HFFc6 (cell line): ENCODE measurements around the gene CDH18. TPM values are rescaled to one million over a fixed set of nuclear protein-coding genes. Genes with fewer than 3 reads are reported as not detected.

Experiments
- DNase-seq: peaks from one replicate; pipeline ENCODE4 v3.0.0-alpha.2; 2018
- H3K27ac Mint-ChIP-seq: 2 replicates; pipeline ENCODE4 v1.8.0; 2020; ENCODE audit warnings: mild to moderate bottlenecking, mixed read lengths
- H3K27me3 Mint-ChIP-seq: 2 replicates; pipeline ENCODE4 v1.8.0; 2021; ENCODE audit warnings: mild to moderate bottlenecking, moderate library complexity, mixed read lengths; ENCODE audit not compliant: insufficient read depth
- H3K36me3 Mint-ChIP-seq: 2 replicates; pipeline ENCODE4 v1.8.0; 2021; ENCODE audit warnings: low read depth, mixed read lengths
- H3K4me1 Mint-ChIP-seq: 2 replicates; pipeline ENCODE4 v1.8.0; 2020; ENCODE audit warnings: low read depth, mixed read lengths
- H3K4me3 Mint-ChIP-seq: 2 replicates; pipeline ENCODE4 v1.8.0; 2020; ENCODE audit warnings: mild to moderate bottlenecking, moderate library complexity, mixed read lengths
- H3K9me3 Mint-ChIP-seq: 2 replicates; pipeline ENCODE4 v1.8.0; 2020; ENCODE audit warnings: mild to moderate bottlenecking, mixed read lengths
- CTCF ChIP-seq: fragments of 200-600 bp; sonication (generic); IDR thresholded peaks from 2 replicates; pipeline ENCODE4 v1.5.0; 2021; ENCODE audit warnings: antibody characterized with exemption, mild to moderate bottlenecking
- total RNA-seq, 6 experiments: library from RNA; stranded (reverse); fragmentation: NEBNext Ultra II Directional; extraction: Animal tissue kit (Norgen Biotek cat#: 25700); gene quantifications; 2 replicates in 1 of 6; 3 replicates in 5 of 6; pipeline ENCODE4 v1.2.3, GENCODE V29; 2021

Gene CDH18
- total RNA-seq, 6 experiments from 2014 or later = 0.38 to 0.72 (median 0.58) TPM; not detected in 1

GRCh38 chr5:19497229-19497815, 490.7 kb downstream of the CDH18 start:
- no peak for TF ChIP-seq CTCF

GRCh38 chr5:19496056-19496455, 491.9 kb downstream of the CDH18 start:
- no peak overlapping the region for H3K27ac Mint-ChIP-seq

More at GRCh38 chr5:19497229-19497815, 490.7 kb downstream of the CDH18 start:
- Mint-ChIP-seq H3K9me3 (peaks cover 9% of the 10 kb centered on the region), H3K27me3 (no peaks in the 10 kb centered on the region), H3K27ac (no peak overlapping the region), H3K36me3 (no peaks in the 10 kb centered on the region), H3K4me3 (no peak overlapping the region), H3K4me1 (no peaks in the 10 kb centered on the region)
- no peak for DNase-seq

GRCh38 chr5:19492861-19493260, 495.1 kb downstream of the CDH18 start:
- no peak for DNase-seq
- Mint-ChIP-seq H3K36me3 (no peaks in the 10 kb centered on the region), H3K4me1 (no peaks in the 10 kb centered on the region), H3K4me3 (no peak overlapping the region), H3K9me3 (peaks cover 19% of the 10 kb centered on the region), H3K27ac (no peak overlapping the region), H3K27me3 (no peaks in the 10 kb centered on the region)
- TF ChIP-seq CTCF = no peak

More at GRCh38 chr5:19496056-19496455, 491.9 kb downstream of the CDH18 start:
- TF ChIP-seq CTCF = no peak
- no peak for DNase-seq
- Mint-ChIP-seq H3K27me3 (no peaks in the 10 kb centered on the region), H3K9me3 (peaks cover 9% of the 10 kb centered on the region), H3K36me3 (no peaks in the 10 kb centered on the region), H3K4me3 (no peak overlapping the region), H3K4me1 (no peaks in the 10 kb centered on the region)

- no peak overlapping the region for H3K4me3 Mint-ChIP-seq
- TF ChIP-seq CTCF = no peak
- H3K4me1 Mint-ChIP-seq = no peaks in the 10 kb centered on the region
- H3K36me3 Mint-ChIP-seq = no peaks in the 10 kb centered on the region
- H3K9me3 Mint-ChIP-seq = peaks cover 15% of the 10 kb centered on the region
- no peaks in the 10 kb centered on the region for H3K27me3 Mint-ChIP-seq
- no peak for DNase-seq
- H3K27ac Mint-ChIP-seq = no peak overlapping the region
Observed at GRCh38 chr5:19488786-19489185, 499.2 kb downstream of the CDH18 start.

- Mint-ChIP-seq H3K9me3 (peaks cover 19% of the 10 kb centered on the region), H3K4me3 (no peak overlapping the region)
Observed at GRCh38 chr5:19487480-19487879, 500.5 kb downstream of the CDH18 start.

More at GRCh38 chr5:19487480-19487879, 500.5 kb downstream of the CDH18 start:
- no peak for TF ChIP-seq CTCF
- H3K27me3 Mint-ChIP-seq = no peaks in the 10 kb centered on the region
- H3K36me3 Mint-ChIP-seq = no peaks in the 10 kb centered on the region
- no peak overlapping the region for H3K27ac Mint-ChIP-seq
- DNase-seq = no peak
- H3K4me1 Mint-ChIP-seq = no peaks in the 10 kb centered on the region
